OCI-LY3 (cell line): ENCODE data around the gene TCF3.

ENCODE experiments used
- H2AFZ ChIP-seq: fragments of 200-600, 300-600 bp; shearing (Covaris generic); 2 replicates; pipeline ENCODE4 v1.6.0; 2014; ENCODE audit warnings: antibody characterized with exemption, low read depth, low read length
- H3K27ac ChIP-seq: fragments of 200-600, 300-600 bp; sonication (generic); 2 replicates; pipeline ENCODE4 v1.5.1; 2014; ENCODE audit warnings: mild to moderate bottlenecking, low read length, moderate library complexity, mixed read lengths
- H3K27me3 ChIP-seq: fragments of 200-600, 300-600 bp; sonication (generic); 2 replicates; pipeline ENCODE4 v1.6.1; 2014; ENCODE audit warnings: low read depth, low read length, mixed read lengths
- H3K36me3 ChIP-seq: fragments of 200-600, 300-600 bp; sonication (generic); replicated peaks from 2 replicates; pipeline ENCODE3; 2014; ENCODE audit warnings: low read depth, low read length, mixed read lengths
- H3K4me1 ChIP-seq: fragments of 300-600, 200-600 bp; sonication (generic); 2 replicates; pipeline ENCODE4 v1.6.1; 2014; ENCODE audit warnings: low read length, mixed read lengths
- H3K4me2 ChIP-seq: fragments of 200-600, 300-600 bp; sonication (generic); 2 replicates; pipeline ENCODE4 v1.6.1; 2014; ENCODE audit warnings: low read length, mixed read lengths
- H3K4me3 ChIP-seq: fragments of 300-600, 200-600 bp; sonication (generic); 2 replicates; pipeline ENCODE4 v1.5.1; 2014; ENCODE audit warnings: antibody characterized with exemption, mild to moderate bottlenecking, low read length, moderate library complexity
- H3K79me2 ChIP-seq: fragments of 300-600, 200-600 bp; shearing (Covaris generic); 2 replicates; pipeline ENCODE4 v1.6.1; 2014; ENCODE audit warnings: mild to moderate bottlenecking, low read length, mixed read lengths
- H3K9ac ChIP-seq: fragments of 300-600, 200-600 bp; shearing (Covaris generic); 2 replicates; pipeline ENCODE4 v1.6.0; 2014; ENCODE audit warnings: mild to moderate bottlenecking, low read length, moderate library complexity
- H3K9me3 ChIP-seq: fragments of 200-600, 300-600 bp; shearing (Covaris generic); 2 replicates; pipeline ENCODE4 v1.6.1; 2014; ENCODE audit warnings: low read length, mixed read lengths; ENCODE audit not compliant: insufficient read depth
- H4K20me1 ChIP-seq: fragments of 200-600, 300-600 bp; sonication (generic); 2 replicates; pipeline ENCODE4 v1.6.1; 2016; ENCODE audit warnings: low read length, mixed read lengths; ENCODE audit not compliant: insufficient read depth
- EZH2phosphoT487 ChIP-seq: fragments of 200-600 bp; shearing (Covaris generic); IDR thresholded peaks from 2 replicates; pipeline ENCODE4 v1.6.1; 2018; ENCODE audit warnings: antibody characterized with exemption, mixed run types, low read depth
- TF ChIP-seq, protein P1 (sequence below): fragments of 200-600, 300-600 bp; sonication (generic); IDR thresholded peaks from 2 replicates; pipeline ENCODE4 v1.5.1; 2014; ENCODE audit warnings: antibody characterized with exemption, low read length, low read depth

TCF3 gene

DNA sequence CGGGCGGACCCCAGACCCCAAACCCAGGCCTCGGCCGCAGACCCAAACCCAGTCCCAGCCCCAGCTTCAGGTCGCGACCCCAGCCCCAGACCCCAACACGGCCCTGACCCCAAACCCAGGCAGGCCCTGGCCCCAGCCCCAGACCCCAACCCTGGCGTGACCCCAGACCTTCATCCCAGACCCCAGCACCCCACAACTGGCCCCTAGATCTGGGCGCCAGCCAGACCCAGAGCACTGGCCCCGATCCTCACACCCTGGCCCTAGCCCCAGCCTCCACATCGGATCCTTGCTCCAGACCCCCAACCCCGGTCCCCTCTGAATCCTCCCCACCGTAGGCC is 67.2 kb downstream of the TCF3 start:
- peaks cover 13% of the 10 kb centered on the region for H4K20me1 ChIP-seq
- peaks cover 47% of the 10 kb centered on the region for H3K36me3 ChIP-seq
- H3K4me2 ChIP-seq: no peak overlapping the region
- TF ChIP-seq, protein P1, sequence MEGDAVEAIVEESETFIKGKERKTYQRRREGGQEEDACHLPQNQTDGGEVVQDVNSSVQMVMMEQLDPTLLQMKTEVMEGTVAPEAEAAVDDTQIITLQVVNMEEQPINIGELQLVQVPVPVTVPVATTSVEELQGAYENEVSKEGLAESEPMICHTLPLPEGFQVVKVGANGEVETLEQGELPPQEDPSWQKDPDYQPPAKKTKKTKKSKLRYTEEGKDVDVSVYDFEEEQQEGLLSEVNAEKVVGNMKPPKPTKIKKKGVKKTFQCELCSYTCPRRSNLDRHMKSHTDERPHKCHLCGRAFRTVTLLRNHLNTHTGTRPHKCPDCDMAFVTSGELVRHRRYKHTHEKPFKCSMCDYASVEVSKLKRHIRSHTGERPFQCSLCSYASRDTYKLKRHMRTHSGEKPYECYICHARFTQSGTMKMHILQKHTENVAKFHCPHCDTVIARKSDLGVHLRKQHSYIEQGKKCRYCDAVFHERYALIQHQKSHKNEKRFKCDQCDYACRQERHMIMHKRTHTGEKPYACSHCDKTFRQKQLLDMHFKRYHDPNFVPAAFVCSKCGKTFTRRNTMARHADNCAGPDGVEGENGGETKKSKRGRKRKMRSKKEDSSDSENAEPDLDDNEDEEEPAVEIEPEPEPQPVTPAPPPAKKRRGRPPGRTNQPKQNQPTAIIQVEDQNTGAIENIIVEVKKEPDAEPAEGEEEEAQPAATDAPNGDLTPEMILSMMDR: no peak
- no peak for TF ChIP-seq EZH2phosphoT487
- H3K27ac ChIP-seq: no peak overlapping the region
- H3K9me3 ChIP-seq: no peaks in the 10 kb centered on the region
- H3K4me3 ChIP-seq: no peak overlapping the region
- no peak overlapping the region for H2AFZ ChIP-seq
- no peak overlapping the region for H3K9ac ChIP-seq
- peaks cover 2% of the 10 kb centered on the region for H3K4me1 ChIP-seq
- H3K27me3 ChIP-seq: no peaks in the 10 kb centered on the region
- peaks cover 58% of the 10 kb centered on the region for H3K79me2 ChIP-seq

GRCh38 chr19:1584500-1585242 is 67.7 kb downstream of the TCF3 start:
- Histone ChIP-seq H3K4me1 (no peaks in the 10 kb centered on the region), H3K4me3 (no peak overlapping the region), H3K9me3 (no peaks in the 10 kb centered on the region), H4K20me1 (peaks cover 12% of the 10 kb centered on the region; the same call in 1 of the 2 replicates), H2AFZ (no peak overlapping the region), H3K4me2 (no peak overlapping the region), H3K9ac (no peak overlapping the region), H3K79me2 (peaks cover 52% of the 10 kb centered on the region), H3K27me3 (no peaks in the 10 kb centered on the region), H3K27ac (no peak overlapping the region), H3K36me3 (peaks cover 51% of the 10 kb centered on the region)
- TF ChIP-seq, protein P1: no peak
- TF ChIP-seq EZH2phosphoT487: no peak

- H3K4me1 ChIP-seq: no peaks in the 10 kb centered on the region
- no peak overlapping the region for H2AFZ ChIP-seq
- no peak overlapping the region for H3K27ac ChIP-seq
- no peak overlapping the region for H3K4me2 ChIP-seq
- peaks cover 66% of the 10 kb centered on the region for H3K36me3 ChIP-seq
- H3K27me3 ChIP-seq: no peaks in the 10 kb centered on the region
- H3K9me3 ChIP-seq: no peaks in the 10 kb centered on the region
- H3K9ac ChIP-seq: no peak overlapping the region
- no peak overlapping the region for H3K4me3 ChIP-seq
- TF ChIP-seq, protein P1: no peak
- no peak for TF ChIP-seq EZH2phosphoT487
- peaks cover 10% of the 10 kb centered on the region; the same call in 1 of the 2 replicates for H4K20me1 ChIP-seq
- peaks cover 28% of the 10 kb centered on the region for H3K79me2 ChIP-seq
Measured at GRCh38 chr19:1582201-1582600, 70.2 kb downstream of the TCF3 start.

DNA sequence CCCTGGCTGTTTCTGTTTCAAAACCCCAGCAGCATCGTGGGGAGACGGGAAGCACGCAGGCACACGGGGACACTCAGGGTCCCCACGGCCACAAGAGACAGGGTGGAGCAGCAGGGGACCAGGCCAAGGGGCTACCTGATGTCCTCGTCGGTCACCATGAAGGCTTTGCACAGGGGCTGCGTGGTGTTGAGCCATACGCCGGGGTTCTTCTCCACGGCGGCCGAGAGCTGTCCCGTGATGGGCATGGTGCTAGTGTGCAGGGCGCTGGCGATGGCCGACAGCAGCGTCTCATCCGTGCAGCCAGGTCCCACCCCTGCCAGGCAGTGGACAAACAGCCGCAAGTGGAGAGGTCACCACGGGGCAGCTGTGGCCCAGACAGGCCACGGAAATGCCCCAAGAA is 71.5 kb downstream of the TCF3 start:
- no peaks in the 10 kb centered on the region for H3K4me1 ChIP-seq
- no peaks in the 10 kb centered on the region for H3K9me3 ChIP-seq
- no peak overlapping the region for H3K9ac ChIP-seq
- no peak overlapping the region for H3K4me2 ChIP-seq
- peaks cover 63% of the 10 kb centered on the region for H3K36me3 ChIP-seq
- no peaks in the 10 kb centered on the region for H3K27me3 ChIP-seq
- no peak for TF ChIP-seq EZH2phosphoT487
- TF ChIP-seq, protein P1: no peak
- no peak overlapping the region for H2AFZ ChIP-seq
- H4K20me1 ChIP-seq: peaks cover 6% of the 10 kb centered on the region; the same call in 1 of the 2 replicates
- H3K4me3 ChIP-seq: no peak overlapping the region
- H3K79me2 ChIP-seq: peaks cover 19% of the 10 kb centered on the region
- no peak overlapping the region for H3K27ac ChIP-seq
